Aortic smooth muscle cell (primary cell): ENCODE results near the gene BRD1. TPM values are rescaled to one million over a fixed set of nuclear protein-coding genes. Genes with fewer than 3 reads are reported as not detected.

Source experiments
- total RNA-seq: library from RNA; depleted of rRNA; stranded (reverse); fragments of >200 nt; gene quantifications from 2 replicates; pipeline ENCODE4 v1.2.3, GENCODE V29; 2014

The BRD1 gene
- 20.5 and 21.8 TPM in 2 replicates for total RNA-seq

GRCh38 chr22:49827853-49828598, at the start of gene BRD1:
TSS of gene BRD1 (minus strand) at chr22:49827873. CDS start at chr22:49824317, 3,556 bp downstream.

GRCh38 chr22:49852898-49853894, 25.5 kb upstream of the BRD1 start, which contains the start of gene ZBED4:
TSS of gene ZBED4 (plus strand) at chr22:49853844. CDS start at chr22:49883663, 29,819 bp downstream.

Other genes with a start within 250 kb of the BRD1 start
- gene ZBED4, start 26.0 kb upstream of the BRD1 start, total RNA-seq: 5.7 and 6.2 TPM in 2 replicates
- 15.2 and 18.9 TPM in 2 replicates for gene ALG12, start 90.6 kb upstream of the BRD1 start, total RNA-seq
- 64.8 and 105 TPM in 2 replicates for gene CRELD2, start 90.8 kb upstream of the BRD1 start, total RNA-seq
- 24.2 and 30.1 TPM in 2 replicates for gene PIM3, start 132.9 kb upstream of the BRD1 start, total RNA-seq
- gene IL17REL, start 184.9 kb upstream of the BRD1 start, total RNA-seq: not detected in 2 replicates
- not detected in 2 replicates for gene TTLL8, start 230.4 kb upstream of the BRD1 start, total RNA-seq